ENCODE measurements around the gene FNDC11.

- TF ChIP-seq CTCF (conservative IDR thresholded peaks at IDR 0.05; ENCODE audit: low read length) (no peak), EZH2phosphoT487 (IDR thresholded peaks at IDR 0.05; ENCODE audit: borderline replicate concordance, low read depth, low read length) (no peak)
Measured at GRCh38 chr20:63599396-63600050, 45.6 kb downstream of the FNDC11 start.
